GM13976 (cell line): Measurements from ENCODE around the gene TEDC2.
"Not testable (repeated sequence)": the region's sequence is repeated elsewhere in the genome, so short reads cannot be mapped to it uniquely, and the experiment has no call there.

Source experiments
- DNase-seq: peaks from one replicate; pipeline ENCODE4 v3.0.0; 2012; ENCODE audit warnings: low spot score
- in situ Hi-C: fragments of 300-500 bp; cut with MboI; formaldehyde crosslinking; loops from one replicate; pipeline ENCODE4 v1.12.0; 2022; ENCODE audit warnings: low sequenced_read_pairs, mixed read lengths, inconsistent platforms; ENCODE audit not compliant: unreplicated experiment
- TF ChIP-seq, protein P1 (sequence below): IDR thresholded peaks from 2 replicates; pipeline ENCODE4 v1.5.1; 2012; ENCODE audit warnings: borderline replicate concordance, mild to moderate bottlenecking; ENCODE audit not compliant: insufficient read depth; ENCODE audit errors: extremely low read depth, missing control alignments, control extremely low read depth

The TEDC2 gene

DNA sequence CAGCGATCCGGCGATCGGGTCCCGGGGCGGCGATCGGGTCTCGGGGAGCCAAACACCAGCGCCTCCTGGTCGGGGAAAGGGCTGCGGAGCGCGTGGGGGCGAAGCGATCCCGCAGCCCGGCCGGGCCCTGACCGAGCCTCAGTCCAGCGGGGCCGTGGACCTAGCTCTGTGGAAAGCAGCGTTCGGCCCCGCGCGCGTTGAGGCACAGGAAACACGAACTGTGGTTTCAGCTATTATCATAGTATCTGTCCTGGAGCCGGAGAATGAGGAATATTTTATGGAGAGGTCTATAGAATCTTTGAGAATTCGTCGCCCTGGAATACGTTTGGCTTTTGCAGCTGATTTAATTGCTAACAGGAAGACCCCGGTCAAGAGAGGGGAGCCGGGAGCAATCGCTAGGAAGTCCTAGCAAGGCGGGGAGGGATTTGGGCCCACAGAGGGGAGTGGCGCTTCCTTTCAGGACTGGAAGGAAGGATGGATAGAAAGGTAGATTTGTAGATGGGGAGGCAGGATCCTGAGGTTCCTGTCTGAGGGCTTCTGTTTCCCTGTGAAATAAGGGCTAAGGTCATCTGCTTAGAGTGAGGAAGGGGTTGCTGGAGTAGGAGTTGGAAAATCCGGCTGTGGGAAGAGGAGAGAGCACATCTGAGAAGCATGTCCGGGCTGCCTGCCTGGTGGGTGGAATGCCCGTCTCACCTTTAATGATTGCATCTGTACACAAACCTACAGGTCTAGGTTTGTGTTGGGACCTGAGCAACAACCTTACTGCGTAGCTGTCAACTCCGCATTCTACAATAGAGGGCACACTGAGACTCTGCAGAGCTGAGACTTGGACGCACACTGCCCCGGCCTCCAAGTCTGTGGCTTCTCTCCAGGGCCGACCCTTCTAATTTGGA is 29.9 kb upstream of the TEDC2 start:
- in situ Hi-C loops, result no loop called here
- peak; percentile 66 for DNase-seq
- TF ChIP-seq, protein P1, sequence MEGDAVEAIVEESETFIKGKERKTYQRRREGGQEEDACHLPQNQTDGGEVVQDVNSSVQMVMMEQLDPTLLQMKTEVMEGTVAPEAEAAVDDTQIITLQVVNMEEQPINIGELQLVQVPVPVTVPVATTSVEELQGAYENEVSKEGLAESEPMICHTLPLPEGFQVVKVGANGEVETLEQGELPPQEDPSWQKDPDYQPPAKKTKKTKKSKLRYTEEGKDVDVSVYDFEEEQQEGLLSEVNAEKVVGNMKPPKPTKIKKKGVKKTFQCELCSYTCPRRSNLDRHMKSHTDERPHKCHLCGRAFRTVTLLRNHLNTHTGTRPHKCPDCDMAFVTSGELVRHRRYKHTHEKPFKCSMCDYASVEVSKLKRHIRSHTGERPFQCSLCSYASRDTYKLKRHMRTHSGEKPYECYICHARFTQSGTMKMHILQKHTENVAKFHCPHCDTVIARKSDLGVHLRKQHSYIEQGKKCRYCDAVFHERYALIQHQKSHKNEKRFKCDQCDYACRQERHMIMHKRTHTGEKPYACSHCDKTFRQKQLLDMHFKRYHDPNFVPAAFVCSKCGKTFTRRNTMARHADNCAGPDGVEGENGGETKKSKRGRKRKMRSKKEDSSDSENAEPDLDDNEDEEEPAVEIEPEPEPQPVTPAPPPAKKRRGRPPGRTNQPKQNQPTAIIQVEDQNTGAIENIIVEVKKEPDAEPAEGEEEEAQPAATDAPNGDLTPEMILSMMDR, result peak; percentile 60

DNA sequence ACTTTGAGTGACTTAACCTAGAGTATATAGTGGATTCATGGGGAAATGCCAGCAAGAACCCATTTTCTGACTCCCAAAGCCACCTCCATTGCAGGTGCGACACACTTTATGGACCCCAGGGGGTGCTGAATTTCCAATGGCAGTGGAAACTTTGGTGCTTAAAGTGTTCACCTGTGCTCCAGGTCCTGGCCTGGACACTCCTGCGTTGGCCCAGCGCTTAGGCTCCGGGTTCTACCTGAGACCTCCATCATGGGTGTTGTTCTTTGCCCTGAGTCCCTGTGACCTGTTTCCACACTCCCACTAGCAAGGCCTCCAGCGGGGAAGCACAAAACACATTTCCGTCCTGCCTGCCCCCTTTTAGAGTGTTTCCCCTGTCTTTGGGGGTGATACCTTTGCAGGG is 27.6 kb upstream of the TEDC2 start:
- DNase-seq, result no peak
- in situ Hi-C loops, result no loop called here
- TF ChIP-seq, protein P1, result no peak

- in situ Hi-C loops, result no loop called here
- TF ChIP-seq, protein P1, result no peak
- no peak for DNase-seq
Measured at GRCh38 chr16:2432801-2433505, 27.0 kb upstream of the TEDC2 start.

- DNase-seq, in situ Hi-C loops: not testable (repeated sequence)
Measured at GRCh38 chr16:2435236-2435635, 24.7 kb upstream of the TEDC2 start.

- in situ Hi-C loops, result no loop called here
- DNase-seq, result no peak
- TF ChIP-seq, protein P1, result no peak
Measured at GRCh38 chr16:2436110-2436509, 23.8 kb upstream of the TEDC2 start.

- no peak for DNase-seq
- TF ChIP-seq, protein P1, result no peak
- in situ Hi-C loops, result no loop called here
Measured at GRCh38 chr16:2437032-2437790, 22.7 kb upstream of the TEDC2 start.

DNA sequence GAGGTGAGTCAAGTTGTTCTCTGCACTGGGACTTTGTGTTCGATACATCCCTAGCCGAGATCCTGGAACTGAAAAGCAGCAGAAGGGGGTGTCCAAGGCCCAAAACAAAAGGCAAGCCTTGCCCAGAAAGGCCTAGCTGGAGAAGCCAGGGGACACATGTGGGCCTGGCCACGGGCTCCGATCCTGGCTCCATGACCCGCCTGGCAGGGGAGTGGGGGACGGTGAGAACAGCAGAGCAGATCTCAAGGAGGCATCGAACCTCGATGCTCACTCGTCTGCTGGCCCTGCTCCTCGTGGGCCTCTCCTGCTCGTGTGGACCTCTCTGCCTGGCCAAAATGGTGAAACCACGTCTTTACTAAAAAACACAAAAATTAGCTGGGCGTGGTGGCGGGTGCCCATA is 21.8 kb upstream of the TEDC2 start:
- DNase-seq, result no peak
- TF ChIP-seq, protein P1, result no peak
- in situ Hi-C loops, result no loop called here
